ENCODE data around the gene WWOX. TPM values are rescaled to one million over a fixed set of nuclear protein-coding genes. Genes with fewer than 3 reads are reported as not detected.

Gene WWOX
- polyA plus RNA-seq, 1 donor (not counting 4 experiments of a cell fraction or from before 2014, with no cell fraction given) = 5.1 TPM

DNA sequence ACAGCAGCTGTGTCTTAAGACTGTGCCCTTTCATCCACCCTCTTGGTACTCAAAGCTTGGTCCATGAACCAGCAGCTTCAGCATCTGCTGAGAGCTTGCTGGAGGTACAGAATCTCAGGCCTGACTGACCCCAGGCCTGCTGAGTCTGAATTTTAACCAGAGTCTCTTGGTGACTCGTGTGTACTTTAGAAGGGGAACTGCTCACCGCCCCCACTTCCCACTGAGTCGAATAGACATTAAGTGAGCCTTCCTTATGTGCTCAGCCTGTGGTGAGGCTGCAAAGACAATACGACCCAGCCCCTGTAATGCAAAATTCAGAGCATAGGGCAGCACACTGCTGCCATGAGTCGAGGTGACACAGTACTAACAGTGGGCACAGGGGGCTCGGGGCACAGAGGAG is 662.8 kb downstream of the WWOX start:
- dilution Hi-C loops (cut with MboI; ENCODE audit: extremely low pct_ligation_motif_present, low sequenced_read_pairs) = no loop called here
- Histone ChIP-seq H4K20me1 (ENCODE audit: control insufficient read depth, extremely low read depth, insufficient read depth, low read length) (no peaks in the 10 kb centered on the region), H3K9me3 (ENCODE audit: control insufficient read depth, low read depth, low read length) (no peaks in the 10 kb centered on the region), H3K4me3 (ENCODE audit: control insufficient read depth in 2 of 3, extremely low read depth in 1 of 3, insufficient read depth in 2 of 3, low read depth in 1 of 3, low read length in 3 of 3) (no peak overlapping the region), H3K4me2 (ENCODE audit: control insufficient read depth, extremely low read depth, insufficient read depth, low read depth, low read length) (no peak overlapping the region), H3K9me1 (ENCODE audit: control insufficient read depth, extremely low read depth, insufficient read depth, low read length) (no peaks in the 10 kb centered on the region), H3K36me3 (ENCODE audit: control insufficient read depth in 2 of 2, extremely low read depth in 1 of 2, insufficient read depth in 2 of 2, low read length in 2 of 2) (no peaks in the 10 kb centered on the region), H3K27ac (ENCODE audit: control insufficient read depth, insufficient read depth, low read length) (no peak overlapping the region), H2AFZ (ENCODE audit: control insufficient read depth, low read length) (no peak overlapping the region), H3K9ac (ENCODE audit: control insufficient read depth, extremely low read depth, insufficient read depth, low read length) (no peak overlapping the region), H3K27me3 (ENCODE audit: control insufficient read depth, extremely low read depth, insufficient read depth, low read length) (no peaks in the 10 kb centered on the region), H3K79me2 (ENCODE audit: control insufficient read depth, insufficient read depth, low read length) (no peaks in the 10 kb centered on the region), H3K4me1 (ENCODE audit: control insufficient read depth, extremely low read depth, insufficient read depth, low read length) (no peaks in the 10 kb centered on the region)
- no peak for FAIRE-seq
- no peak for TF ChIP-seq CTCF (optimal IDR thresholded peaks at IDR 0.05 in 1 of 3, IDR thresholded peaks at IDR 0.05 in 1 of 3, conservative IDR thresholded peaks at IDR 0.05 in 1 of 3; ENCODE audit: extremely low read depth in 1 of 3, insufficient read depth in 2 of 3, low read length in 3 of 3)
- no peak for TF ChIP-seq EZH2 (IDR thresholded peaks at IDR 0.05; ENCODE audit: low read length)
- no peak for DNase-seq (ENCODE audit: low read depth, low spot score)

- H3K79me2 ChIP-seq (ENCODE audit: control insufficient read depth, insufficient read depth, low read length) = no peaks in the 10 kb centered on the region
- FAIRE-seq (no peak), DNase-seq (ENCODE audit: low read depth, low spot score) (no peak)
- H3K4me1 ChIP-seq (ENCODE audit: control insufficient read depth, extremely low read depth, insufficient read depth, low read length) = no peaks in the 10 kb centered on the region
- H3K4me2 ChIP-seq (ENCODE audit: control insufficient read depth, extremely low read depth, insufficient read depth, low read depth, low read length) = no peak overlapping the region
- no peak overlapping the region for H3K27ac ChIP-seq (ENCODE audit: control insufficient read depth, insufficient read depth, low read length)
- no peak for TF ChIP-seq CTCF (optimal IDR thresholded peaks at IDR 0.05 in 1 of 3, IDR thresholded peaks at IDR 0.05 in 1 of 3, conservative IDR thresholded peaks at IDR 0.05 in 1 of 3; ENCODE audit: extremely low read depth in 1 of 3, insufficient read depth in 2 of 3, low read length in 3 of 3)
- TF ChIP-seq EZH2 (IDR thresholded peaks at IDR 0.05; ENCODE audit: low read length) = no peak
- no peak overlapping the region for H2AFZ ChIP-seq (ENCODE audit: control insufficient read depth, low read length)
- H4K20me1 ChIP-seq (ENCODE audit: control insufficient read depth, extremely low read depth, insufficient read depth, low read length) = no peaks in the 10 kb centered on the region
- dilution Hi-C loops (cut with MboI; ENCODE audit: extremely low pct_ligation_motif_present, low sequenced_read_pairs) = no loop called here
- H3K36me3 ChIP-seq (ENCODE audit: control insufficient read depth in 2 of 2, extremely low read depth in 1 of 2, insufficient read depth in 2 of 2, low read length in 2 of 2) = no peaks in the 10 kb centered on the region
- H3K4me3 ChIP-seq (ENCODE audit: control insufficient read depth in 2 of 3, extremely low read depth in 1 of 3, insufficient read depth in 2 of 3, low read depth in 1 of 3, low read length in 3 of 3) = no peak overlapping the region
- no peaks in the 10 kb centered on the region for H3K9me3 ChIP-seq (ENCODE audit: control insufficient read depth, low read depth, low read length)
- no peaks in the 10 kb centered on the region for H3K9me1 ChIP-seq (ENCODE audit: control insufficient read depth, extremely low read depth, insufficient read depth, low read length)
- H3K27me3 ChIP-seq (ENCODE audit: control insufficient read depth, extremely low read depth, insufficient read depth, low read length) = no peaks in the 10 kb centered on the region
- H3K9ac ChIP-seq (ENCODE audit: control insufficient read depth, extremely low read depth, insufficient read depth, low read length) = no peak overlapping the region
Observed at GRCh38 chr16:78763821-78764440, 664.5 kb downstream of the WWOX start.

Measured in keratinocyte (primary cell).